K562 (cell line): Measurements from ENCODE around the gene CTSZ.
A peak's percentile ranks its signal among the peaks of the same experiment; 100 is the strongest.

Experiments used
- CTCF ChIP-seq, 3 experiments: IDR thresholded peaks in 2 of 3; conservative IDR thresholded peaks in 1 of 3; 2 replicates each; pipeline ENCODE4 v1.5.1; 2011 to 2012; ENCODE audit warnings: low read length in 3 of 3, mild to moderate bottlenecking in 3 of 3, control low read depth in 2 of 3, improper control_type of control experiment in 1 of 3, inconsistent platforms in 1 of 3, low read depth in 1 of 3, mixed read lengths in 1 of 3, moderate library complexity in 1 of 3; ENCODE audit not compliant: insufficient read depth in 2 of 3
- ELK1 ChIP-seq: sonication (generic); formaldehyde crosslinking; IDR thresholded peaks from 2 replicates; pipeline ENCODE4 v1.8.1; 2022; ENCODE audit warnings: missing genetic modification reagents
- EZH2 ChIP-seq: IDR thresholded peaks from 2 replicates; pipeline ENCODE4 v1.6.1; 2012; ENCODE audit warnings: low read depth, mild to moderate bottlenecking, inconsistent platforms, low read length, borderline replicate concordance
- HDAC6 ChIP-seq: IDR thresholded peaks from 2 replicates; pipeline ENCODE4 v1.6.1; 2012; ENCODE audit warnings: low read depth, mild to moderate bottlenecking, control low read depth, inconsistent platforms, low read length, moderate library complexity
- MECOM ChIP-seq: fragments of 250-450 bp; sonication (Bioruptor Pico); IDR thresholded peaks from 2 replicates; pipeline ENCODE4 v1.8.0; 2022; ENCODE audit warnings: inconsistent platforms
- NFYB ChIP-seq: IDR thresholded peaks from 2 replicates; pipeline ENCODE4 v1.6.1; 2011; ENCODE audit warnings: mild to moderate bottlenecking, moderate library complexity; ENCODE audit not compliant: insufficient read length; ENCODE audit errors: extremely low read depth
- NR2C2 ChIP-seq, 2 experiments: fragments of 200-800 bp in 1 of 2; sonication (Bioruptor generic) in 1 of 2; sonication (generic) in 1 of 2; formaldehyde crosslinking in 1 of 2; IDR thresholded peaks; 2 replicates each; pipeline versions ENCODE4 v1.6.1 to v1.8.0; 2016 to 2022; ENCODE audit warnings: mild to moderate bottlenecking in 1 of 2, missing compliant biosample characterization in 1 of 2, missing genetic modification characterization in 1 of 2, missing genetic modification reagents in 1 of 2
- REST ChIP-seq, 2 experiments: fragments of 450-650 bp; formaldehyde crosslinking in 1 of 2; IDR thresholded peaks; 2 replicates each; pipeline versions ENCODE4 v1.4.0 to v1.6.1; 2014 to 2020; ENCODE audit warnings: mild to moderate bottlenecking in 2 of 2, borderline replicate concordance in 1 of 2, low read depth in 1 of 2
- TCF7L2 ChIP-seq: fragments of 150-350 bp; IDR thresholded peaks from 2 replicates; pipeline ENCODE4 v1.6.1; 2016; ENCODE audit warnings: low read depth, mild to moderate bottlenecking, low read length, moderate library complexity
- ZBTB2 ChIP-seq: fragments of 450-650 bp; IDR thresholded peaks from 2 replicates; pipeline ENCODE4 v1.6.1; 2016; ENCODE audit warnings: antibody characterized with exemption
- ZFP36 ChIP-seq: fragments of 150-350 bp; IDR thresholded peaks from 2 replicates; pipeline ENCODE4 v1.6.1; 2018; ENCODE audit warnings: low read length, low read depth; ENCODE audit not compliant: partially characterized antibody
- ZFX ChIP-seq: sonication (generic); formaldehyde crosslinking; IDR thresholded peaks from 2 replicates; pipeline ENCODE4 v1.8.0; 2022; ENCODE audit warnings: mild to moderate bottlenecking, missing genetic modification reagents, moderate library complexity
- ZNF232 ChIP-seq: sonication (generic); formaldehyde crosslinking; IDR thresholded peaks from 2 replicates; pipeline ENCODE4 v1.8.0; 2022; ENCODE audit warnings: mild to moderate bottlenecking, missing genetic modification reagents

- TF ChIP-seq TCF7L2 (no peak), CTCF (IDR thresholded peaks at IDR 0.05 in 2 of 3, conservative IDR thresholded peaks at IDR 0.05 in 1 of 3; ENCODE audit: insufficient read depth in 2 of 3, low read depth in 1 of 3, low read length in 3 of 3) (no peak), MECOM (no peak), ZBTB2 (no peak), ZNF232 (CRISPR knock-in tag) (no peak), ELK1 (CRISPR knock-in tag) (no peak), NFYB (no peak), ZFP36 (no peak), HDAC6 (no peak), NR2C2 (CRISPR knock-in tag; IDR thresholded peaks at IDR 0.05) (no peak), NR2C2 (tag; IDR thresholded peaks at IDR 0.05) (peak; percentile 46; the same call in 1 of the 2 replicates), REST (IDR thresholded peaks at IDR 0.05; ENCODE audit: borderline replicate concordance) (no peak), REST (CRISPR knock-in tag; IDR thresholded peaks at IDR 0.05; ENCODE audit: low read depth) (no peak), EZH2 (no peak), ZFX (CRISPR knock-in tag) (no peak)
Observed at GRCh38 chr20:58981628-58982364, 25.3 kb downstream of the CTSZ start.
